Retinal pigment epithelial cell (primary cell): ENCODE results near the gene ZNF672.
A peak's percentile ranks its signal among the peaks of the same experiment; 100 is the strongest.

ENCODE experiments used
- DNase-seq: peaks from one replicate; pipeline ENCODE4 v3.0.0-alpha.2; 2010; ENCODE audit warnings: low read depth
- H3K4me3 ChIP-seq: 2 replicates; pipeline ENCODE4 v1.5.1; 2011; ENCODE audit warnings: mild to moderate bottlenecking, low read length, control low read depth, moderate library complexity
- TF ChIP-seq, protein P1 (sequence below): conservative IDR thresholded peaks from 2 replicates; pipeline ENCODE4 v1.5.1; 2011; ENCODE audit warnings: low read depth, low read length, control low read depth, inconsistent platforms

The ZNF672 gene

GRCh38 chr1:248857201-248857600 is 19.2 kb downstream of the ZNF672 start:
- H3K4me3 ChIP-seq, result peak overlapping the region; percentile 45
- TF ChIP-seq, protein P1, sequence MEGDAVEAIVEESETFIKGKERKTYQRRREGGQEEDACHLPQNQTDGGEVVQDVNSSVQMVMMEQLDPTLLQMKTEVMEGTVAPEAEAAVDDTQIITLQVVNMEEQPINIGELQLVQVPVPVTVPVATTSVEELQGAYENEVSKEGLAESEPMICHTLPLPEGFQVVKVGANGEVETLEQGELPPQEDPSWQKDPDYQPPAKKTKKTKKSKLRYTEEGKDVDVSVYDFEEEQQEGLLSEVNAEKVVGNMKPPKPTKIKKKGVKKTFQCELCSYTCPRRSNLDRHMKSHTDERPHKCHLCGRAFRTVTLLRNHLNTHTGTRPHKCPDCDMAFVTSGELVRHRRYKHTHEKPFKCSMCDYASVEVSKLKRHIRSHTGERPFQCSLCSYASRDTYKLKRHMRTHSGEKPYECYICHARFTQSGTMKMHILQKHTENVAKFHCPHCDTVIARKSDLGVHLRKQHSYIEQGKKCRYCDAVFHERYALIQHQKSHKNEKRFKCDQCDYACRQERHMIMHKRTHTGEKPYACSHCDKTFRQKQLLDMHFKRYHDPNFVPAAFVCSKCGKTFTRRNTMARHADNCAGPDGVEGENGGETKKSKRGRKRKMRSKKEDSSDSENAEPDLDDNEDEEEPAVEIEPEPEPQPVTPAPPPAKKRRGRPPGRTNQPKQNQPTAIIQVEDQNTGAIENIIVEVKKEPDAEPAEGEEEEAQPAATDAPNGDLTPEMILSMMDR, result no peak
- no peak for DNase-seq

GRCh38 chr1:248857749-248858095 is 19.7 kb downstream of the ZNF672 start:
- peak overlapping the region; percentile 45 for H3K4me3 ChIP-seq
- no peak for DNase-seq
- TF ChIP-seq, protein P1, result no peak

GRCh38 chr1:248858096-248858890 is 20.3 kb downstream of the ZNF672 start:
- peak; percentile 21 for DNase-seq
- peak overlapping the region; percentile 45 for H3K4me3 ChIP-seq
- TF ChIP-seq, protein P1, result peak; percentile 45

DNA sequence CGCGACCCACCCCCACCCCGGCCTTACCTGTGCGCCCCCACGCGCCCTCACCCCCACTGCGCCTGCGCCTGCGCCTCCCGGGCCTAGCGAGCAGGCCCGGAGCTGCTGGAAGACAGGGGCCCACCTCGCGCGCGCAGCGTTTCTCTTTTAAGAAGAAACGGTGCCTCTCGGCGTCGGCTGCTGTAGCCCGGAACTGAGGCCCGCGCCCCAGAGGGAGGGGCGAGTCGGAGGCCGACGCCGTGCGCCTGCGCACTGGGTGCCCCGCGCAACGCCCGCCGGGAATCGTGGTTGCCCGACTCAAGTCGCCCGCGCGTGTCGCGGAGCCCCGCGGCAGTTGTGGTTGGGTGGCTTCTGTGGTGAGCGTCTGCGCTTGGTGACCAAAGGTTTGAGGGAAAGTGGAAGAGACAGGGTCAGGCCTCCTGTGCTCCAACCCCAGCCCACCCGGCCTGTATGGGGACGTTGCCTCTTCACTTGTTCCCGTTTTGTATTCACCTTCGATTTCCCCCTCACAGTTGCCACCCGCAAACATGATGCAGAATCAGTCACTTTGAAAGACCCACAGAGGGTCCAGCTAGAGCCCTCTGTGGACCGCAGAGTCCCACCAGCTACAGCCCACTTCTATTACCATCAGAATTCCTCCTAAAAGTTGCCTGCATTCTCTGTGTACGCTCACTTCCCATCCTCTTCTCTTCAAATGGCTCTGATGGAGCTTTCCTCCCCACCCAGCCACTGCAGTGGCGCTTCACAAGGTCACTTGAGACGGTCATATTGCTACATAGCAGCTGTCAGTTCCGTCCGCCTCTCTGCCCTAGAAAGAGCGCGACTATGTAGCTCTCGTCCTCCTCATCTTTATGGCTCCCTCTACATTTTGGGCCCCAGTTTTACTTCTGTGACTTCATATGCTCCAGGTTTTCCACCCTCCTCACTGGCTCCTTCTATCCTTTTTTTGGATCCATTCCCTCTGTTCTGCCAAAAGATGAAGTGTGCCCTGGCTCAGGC is 21.2 kb downstream of the ZNF672 start, which contains the start of gene ZNF692:
TSS of gene ZNF692 (minus strand) at position 195 of the 999 bp plus-strand sequence. CDS start 776 bp downstream, outside the sequence.
- DNase-seq, result peak; percentile 86
- peak within 1 kb of the TSS; percentile 75 for H3K4me3 ChIP-seq
- TF ChIP-seq, protein P1, result no peak

DNA sequence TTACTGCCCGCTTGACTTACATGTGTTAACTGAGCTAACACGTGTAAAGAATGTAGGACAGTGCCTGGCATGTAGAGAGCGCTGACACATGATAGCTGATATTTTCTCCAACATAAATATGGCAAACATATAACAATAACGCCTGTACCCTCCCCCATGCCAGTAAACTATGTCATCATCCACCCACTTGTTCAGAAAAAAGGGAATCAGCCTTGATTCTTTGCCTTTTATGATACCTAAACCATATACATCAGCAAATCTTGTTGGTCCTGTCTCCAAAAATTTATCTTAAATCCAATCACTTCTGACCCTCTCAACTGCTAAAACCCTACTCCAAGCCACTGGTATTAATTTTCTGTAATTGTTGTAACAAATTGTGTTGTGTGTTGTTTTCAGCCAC is 22.0 kb downstream of the ZNF672 start:
- no peak for DNase-seq
- TF ChIP-seq, protein P1, result no peak
- no peak overlapping the region for H3K4me3 ChIP-seq

DNA sequence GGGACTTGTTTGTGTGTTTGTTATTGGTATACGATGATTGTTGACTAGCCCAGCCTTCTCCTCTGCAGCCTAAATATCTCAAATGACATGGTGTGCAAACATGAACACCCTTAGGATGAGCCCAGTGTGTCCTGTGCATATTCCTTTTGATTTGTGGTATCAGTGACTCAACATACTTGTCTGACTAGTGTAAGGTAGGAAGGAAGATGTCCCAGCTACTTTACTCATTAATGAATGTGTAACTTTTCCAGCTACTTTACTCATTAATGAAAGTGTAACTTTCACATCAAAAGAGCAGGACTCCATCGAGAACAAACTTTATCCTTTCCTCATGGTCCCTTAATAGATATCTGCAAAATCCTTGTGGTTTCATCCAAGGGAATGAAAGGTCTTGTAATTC is 23.6 kb downstream of the ZNF672 start:
- DNase-seq, result no peak
- H3K4me3 ChIP-seq, result no peak overlapping the region
- TF ChIP-seq, protein P1, result no peak
